GM19035 (cell line): Measurements from ENCODE around the gene TMEM168.
"Not testable (repeated sequence)": the region's sequence is repeated elsewhere in the genome, so short reads cannot be mapped to it uniquely, and the experiment has no call there.

ENCODE experiments used
- ATAC-seq: cut with Tn5 transposase; IDR thresholded peaks from one replicate; pipeline ENCODE4 v1.9.1; 2021; ENCODE audit not compliant: unreplicated experiment

The TMEM168 gene

DNA sequence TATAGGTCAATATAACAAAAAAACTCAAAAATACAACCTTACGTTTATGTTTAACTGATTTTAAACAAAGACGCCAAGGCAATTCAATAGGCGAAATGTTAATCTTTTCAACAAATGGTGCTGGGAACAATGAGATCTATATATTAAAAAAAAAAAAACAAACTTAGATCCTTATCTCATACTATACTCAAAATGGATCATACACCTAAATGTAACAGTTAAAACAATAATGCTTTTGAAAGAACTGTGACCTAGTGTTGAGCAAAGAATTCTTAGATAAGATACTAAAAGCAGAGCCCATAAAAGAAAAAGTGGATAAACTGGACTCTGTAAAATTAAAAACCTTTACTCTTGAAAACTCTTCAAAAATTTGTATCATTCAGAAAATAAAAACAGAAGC is 8.6 kb downstream of the TMEM168 start:
- no peak for ATAC-seq

DNA sequence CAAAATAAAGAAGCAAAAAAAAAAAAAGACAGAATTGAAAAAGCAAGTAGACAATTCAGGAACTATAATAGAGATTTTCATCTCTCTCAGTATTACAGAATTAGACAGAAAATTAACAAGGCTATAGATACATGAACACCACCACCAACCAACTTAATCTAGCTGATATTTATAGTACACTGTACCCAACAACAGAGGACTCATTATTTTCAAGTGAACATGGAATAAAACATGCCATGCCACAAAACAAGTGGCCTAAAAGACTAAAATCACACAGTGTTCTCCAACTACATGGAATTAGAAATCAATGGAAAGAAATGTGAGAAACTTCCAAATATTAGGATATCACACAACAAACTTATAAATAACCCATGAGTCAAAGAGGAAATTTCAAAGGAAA is 9.1 kb downstream of the TMEM168 start:
- no peak for ATAC-seq

DNA sequence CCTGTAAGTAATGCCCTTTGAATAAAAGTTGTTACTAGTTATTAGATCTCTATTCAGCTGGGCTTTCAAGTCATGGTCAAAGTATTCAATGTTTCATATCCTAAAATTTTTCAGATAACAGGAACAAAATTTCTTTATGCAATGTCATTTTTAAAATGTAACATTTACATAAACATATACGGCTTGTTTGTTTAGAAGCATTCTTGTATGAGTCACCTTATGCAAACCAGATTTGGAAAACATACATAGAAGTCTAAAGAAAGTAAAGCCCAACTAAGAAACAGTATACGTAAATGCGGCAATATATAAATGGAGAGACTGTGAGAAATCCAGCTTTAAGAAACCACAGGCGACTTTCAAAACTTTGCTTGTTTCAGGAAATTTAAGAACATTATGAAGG is 10.5 kb downstream of the TMEM168 start:
- no peak for ATAC-seq

DNA sequence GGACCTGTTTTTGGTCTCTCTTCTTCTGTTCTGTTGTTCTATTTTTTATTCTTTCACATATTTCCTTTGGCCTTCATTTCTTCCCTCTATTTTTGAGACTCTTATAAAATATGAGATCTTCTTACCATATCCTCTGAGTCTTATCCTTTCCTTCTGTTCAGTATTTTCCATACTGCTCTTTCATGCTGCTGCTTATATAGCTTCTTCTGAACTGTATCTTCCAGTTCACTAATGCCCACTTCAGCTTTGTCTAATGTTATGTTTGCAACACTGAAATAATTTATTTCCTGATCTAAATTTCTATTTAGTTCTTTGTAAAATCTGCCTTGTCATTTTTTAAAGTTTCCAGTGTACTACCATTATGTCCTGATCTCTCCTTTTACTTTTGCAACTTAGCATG is 12.8 kb downstream of the TMEM168 start:
- ATAC-seq, result no peak

DNA sequence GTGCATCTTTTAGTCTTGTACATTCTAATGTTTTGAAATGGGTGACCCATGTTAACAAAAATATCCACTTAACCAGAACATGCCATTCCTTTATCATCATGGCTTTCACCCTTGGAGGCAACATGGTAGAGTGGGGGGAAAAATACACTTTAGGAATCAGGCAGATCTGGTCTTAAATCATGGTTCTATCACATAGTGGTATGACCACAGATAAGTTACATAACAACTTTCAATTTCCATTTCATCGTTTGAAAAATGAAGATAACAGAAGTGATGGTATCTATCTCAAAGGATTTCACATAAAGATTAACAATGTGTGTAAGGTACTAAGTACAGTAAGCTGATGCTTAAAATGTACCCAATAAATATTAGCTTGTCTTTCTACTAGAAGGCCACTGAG is 19.0 kb downstream of the TMEM168 start:
- ATAC-seq, result no peak

DNA sequence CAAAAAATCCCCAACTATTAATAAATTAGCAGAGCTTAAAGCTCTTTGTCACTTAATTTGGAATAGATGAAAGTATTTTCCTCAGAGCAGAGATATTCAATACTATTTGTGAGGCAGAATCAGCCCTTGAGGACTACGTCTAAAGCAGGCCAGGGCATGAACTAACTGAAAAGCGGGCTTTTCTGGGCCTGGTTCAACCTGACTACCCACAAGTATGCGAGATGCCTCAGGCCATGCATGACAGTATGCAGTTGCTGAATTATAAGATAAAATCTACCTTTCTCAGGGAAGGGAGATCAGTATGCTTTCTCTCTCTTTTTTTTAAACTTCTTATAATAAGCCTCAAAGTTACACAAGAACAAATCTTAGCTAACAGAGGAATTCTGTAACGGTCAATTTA is 20.1 kb downstream of the TMEM168 start:
- no peak for ATAC-seq

DNA sequence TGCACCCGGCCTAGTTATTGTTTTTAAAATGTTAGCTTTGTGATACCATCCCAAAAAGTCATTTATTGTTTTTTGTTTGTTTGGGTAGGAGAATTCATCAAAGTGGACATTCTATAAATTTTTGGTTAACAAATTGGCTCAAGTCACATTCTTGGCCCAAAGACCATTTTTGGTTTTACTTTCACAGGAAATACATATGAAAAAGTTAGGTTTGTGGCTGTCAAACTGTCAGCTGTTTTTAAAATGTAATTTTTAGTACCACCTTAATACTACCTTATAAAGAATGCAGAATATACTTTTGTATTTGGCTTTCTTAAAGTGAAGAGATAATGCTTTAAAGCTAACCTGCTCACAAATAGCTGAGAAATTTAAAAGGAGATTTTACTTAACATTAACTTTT is 25.1 kb downstream of the TMEM168 start:
- ATAC-seq, result no peak

DNA sequence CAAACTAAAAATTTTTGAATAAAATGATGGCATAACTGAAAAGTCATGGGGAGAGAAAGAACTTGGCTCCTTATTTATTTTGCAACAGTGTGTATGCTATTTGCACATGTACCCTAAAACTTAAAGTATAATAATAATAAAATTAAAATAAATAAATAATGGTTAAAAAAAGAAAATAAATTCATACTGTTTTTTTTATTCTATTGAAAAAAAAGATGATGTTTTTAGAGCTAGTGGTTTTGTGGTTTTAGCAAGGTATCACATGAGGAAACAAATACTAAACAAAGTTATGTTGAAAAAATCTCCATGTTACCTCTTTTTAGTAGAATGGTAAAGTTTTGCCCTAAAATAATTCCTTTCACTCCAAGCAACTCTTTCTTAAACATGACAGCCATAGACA is 26.2 kb downstream of the TMEM168 start:
- no peak for ATAC-seq

DNA sequence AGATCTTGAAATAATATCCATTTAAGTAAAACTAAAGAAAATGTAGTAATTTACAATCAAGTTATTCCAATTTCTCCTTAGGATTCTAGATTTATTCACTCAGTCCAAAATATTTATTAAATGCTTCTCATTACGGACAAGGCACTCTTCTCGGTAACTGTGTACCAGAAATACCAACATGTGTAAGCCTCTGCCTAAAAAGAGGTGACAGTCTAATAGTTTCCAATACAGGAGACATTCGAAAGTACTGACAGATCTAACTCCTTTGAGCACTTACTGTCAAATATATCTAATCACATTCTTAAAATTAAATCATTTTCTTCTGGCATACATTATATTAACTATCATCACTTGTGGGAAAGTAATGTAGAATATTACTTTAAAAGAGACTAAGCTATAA is 26.9 kb downstream of the TMEM168 start:
- ATAC-seq, result no peak

DNA sequence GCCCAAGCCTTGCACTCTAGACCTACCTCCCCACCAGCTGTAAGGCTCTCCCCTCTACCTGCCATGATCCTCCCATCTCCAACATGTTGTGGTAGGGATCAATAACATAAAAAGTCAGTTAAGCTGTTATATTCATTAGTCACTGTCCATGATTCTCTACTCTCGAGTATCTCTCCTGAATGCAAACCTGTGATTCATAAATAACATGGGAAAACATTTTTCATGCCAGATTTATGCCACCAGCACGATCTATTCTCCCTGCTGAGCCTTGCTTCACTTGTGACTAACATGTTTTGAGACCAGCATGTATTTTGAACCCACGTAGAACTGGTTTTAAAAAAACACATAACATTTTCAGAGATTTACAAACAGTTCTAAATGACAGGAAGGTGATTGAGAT is 30.3 kb downstream of the TMEM168 start:
- no peak for ATAC-seq

DNA sequence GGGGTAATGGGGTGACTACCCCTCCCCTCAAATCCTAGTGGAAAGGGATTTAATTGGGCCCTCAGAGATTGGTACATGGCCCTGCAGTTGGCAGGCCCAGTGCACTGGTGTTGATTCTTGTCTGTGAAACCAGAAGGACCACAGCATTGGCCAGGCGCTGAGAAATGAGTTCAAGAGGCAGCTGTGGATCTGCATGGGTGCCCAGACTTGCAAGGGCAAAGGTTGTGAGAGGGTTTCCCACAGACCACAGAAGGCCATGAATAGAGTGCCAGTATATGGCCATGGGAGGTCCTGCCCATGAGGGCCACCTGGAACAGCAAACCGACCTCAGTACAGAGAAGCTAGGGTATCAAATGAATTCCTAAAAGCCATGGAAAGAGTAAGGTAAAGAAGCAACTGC is 32.9 kb downstream of the TMEM168 start:
- ATAC-seq, result no peak

DNA sequence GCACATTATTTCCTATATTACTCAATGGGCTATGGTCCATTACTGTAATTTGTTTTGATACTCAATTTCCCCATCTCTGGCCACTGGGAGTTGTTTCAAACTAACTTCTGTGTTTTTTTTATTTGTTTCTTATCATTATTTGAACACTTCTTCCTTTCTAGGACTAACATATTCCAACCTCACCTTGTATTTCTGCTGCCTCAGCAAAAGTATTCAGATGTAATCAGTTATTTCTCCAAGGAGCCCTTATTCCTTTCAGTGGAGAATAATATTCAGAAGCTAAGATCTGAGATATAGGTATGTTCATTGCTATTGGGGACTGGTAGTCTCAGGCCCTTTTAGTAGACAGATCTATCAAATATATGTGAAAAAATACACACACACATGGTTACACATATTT is 36.9 kb downstream of the TMEM168 start:
- no peak for ATAC-seq

DNA sequence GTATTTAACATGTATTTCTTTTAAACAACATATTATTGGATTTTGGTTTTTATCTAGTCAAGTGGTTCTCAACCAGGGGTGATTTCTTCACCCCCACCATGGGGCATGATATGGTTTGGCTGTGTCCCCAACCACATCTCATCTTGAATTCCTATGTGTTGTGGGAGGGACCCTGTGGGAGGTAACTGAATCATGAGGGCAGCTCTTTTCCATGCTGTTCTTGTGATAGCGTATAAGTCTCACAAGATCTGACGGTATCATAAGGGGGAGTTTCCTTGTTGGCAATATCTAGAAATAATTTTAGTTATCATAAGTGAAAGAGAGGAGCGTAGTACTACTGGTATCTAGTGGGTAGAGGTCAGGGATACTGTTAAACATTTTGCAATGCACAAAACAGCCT is 37.6 kb downstream of the TMEM168 start:
- no peak for ATAC-seq

DNA sequence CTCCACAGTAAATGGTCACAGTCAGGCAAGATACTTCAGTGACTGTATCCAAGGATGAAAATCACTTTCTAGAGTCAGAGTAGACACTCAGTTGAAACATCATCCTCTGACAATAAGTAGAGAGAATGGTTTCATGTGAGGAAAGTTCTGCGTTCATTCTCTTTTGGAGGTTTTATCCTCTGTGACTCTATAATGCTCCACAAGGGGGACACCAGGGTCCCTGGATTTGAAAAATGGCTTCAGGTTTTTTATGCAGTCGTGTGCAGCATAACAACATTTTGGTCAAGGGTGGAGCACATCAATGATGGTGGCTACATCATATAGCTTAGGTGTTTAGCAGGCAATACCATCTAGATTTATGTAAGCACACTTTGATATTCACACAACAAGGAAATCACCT is 40.4 kb downstream of the TMEM168 start:
- no peak for ATAC-seq

DNA sequence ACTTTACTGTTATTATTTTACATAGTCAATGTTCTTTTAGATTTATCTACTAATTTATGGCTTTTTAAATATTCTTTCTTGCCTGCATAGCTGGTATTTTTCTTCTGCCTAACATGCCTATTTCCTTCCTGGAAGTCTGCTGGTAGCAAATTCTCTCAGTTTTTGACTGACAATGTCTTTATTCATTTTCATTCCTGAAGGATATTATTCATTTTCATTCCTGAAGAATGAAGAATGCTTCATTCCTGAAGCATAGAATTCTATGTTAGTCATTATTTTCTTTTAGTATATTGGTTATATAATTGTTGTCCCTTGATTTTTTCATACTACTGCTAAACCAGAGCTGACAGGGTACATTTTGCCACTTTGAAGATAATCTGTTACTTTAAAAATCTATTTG is 41.8 kb downstream of the TMEM168 start:
- no peak for ATAC-seq

DNA sequence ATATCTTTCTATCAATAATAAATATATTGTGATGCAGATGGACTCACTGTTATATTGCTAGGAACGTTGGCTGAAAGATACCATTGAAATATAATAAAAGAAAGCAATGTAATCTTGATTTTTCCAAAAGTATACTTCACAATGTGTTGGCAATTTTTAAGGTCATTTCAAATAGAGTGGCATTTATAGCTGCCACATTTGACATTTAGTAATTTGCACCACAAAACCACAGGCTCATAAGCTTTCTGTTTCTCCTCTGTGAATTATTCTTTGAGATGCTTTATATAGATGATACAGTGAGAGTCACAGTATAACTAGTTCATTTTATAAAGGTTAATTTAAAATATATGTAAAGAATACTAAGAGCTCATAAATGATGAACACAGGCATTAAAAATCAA is 44.6 kb downstream of the TMEM168 start:
- no peak for ATAC-seq

DNA sequence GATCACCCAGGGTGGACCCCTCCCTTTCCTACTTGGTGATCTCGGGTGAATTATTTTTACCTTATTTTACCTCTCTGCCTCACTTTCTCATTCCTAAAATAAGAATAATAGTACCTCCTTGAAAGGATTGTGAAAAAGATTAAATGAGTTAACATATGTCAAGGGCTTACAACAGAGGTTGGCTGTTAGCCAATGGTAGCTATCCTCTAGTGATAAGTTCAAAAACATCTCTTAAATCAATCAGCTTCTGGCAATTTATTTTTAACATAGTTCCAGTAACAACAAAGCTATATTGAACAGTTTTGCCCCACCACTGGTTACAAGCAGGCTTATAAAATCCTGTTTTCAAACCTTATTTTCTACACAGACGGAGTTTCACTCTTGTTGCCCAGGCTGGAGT is 45.4 kb downstream of the TMEM168 start:
- ATAC-seq, result no peak

DNA sequence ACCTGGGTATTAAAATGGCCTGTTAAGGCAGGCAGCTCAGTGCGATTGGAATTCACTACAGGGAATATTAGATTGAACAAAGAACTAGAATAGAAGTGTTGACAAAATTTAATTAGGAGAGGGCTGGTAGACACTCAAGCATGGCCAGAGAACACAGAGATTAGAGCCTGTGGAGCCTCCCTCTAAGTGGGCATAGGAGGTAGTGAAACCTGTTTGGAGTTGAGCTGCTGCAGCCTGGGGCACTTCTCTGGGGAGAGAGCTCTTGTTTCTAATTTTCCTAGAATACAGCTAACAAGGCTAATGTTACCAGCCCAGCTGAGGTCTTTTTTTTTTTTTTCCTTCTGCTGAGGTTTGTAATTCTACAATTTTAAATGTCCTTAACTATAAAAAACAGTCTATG is 46.4 kb downstream of the TMEM168 start:
- no peak for ATAC-seq

DNA sequence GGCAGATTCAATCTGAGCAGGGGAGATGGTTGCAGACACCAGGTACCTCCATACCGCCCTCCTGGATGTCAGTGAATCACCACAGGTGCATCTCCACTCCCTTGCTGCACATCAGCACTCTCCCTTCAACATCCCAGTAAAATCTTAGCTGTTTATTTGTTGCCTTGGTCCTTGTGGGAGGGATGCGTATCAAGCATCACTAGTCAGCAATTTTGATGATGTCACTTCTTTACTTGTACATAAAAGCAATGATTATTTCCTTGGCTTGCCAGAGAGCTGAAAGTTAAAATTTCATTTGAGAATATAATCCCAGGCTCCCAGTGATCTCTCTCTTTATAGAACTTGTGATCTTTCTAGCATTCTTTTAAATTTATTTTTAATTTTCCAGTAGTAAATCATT is 49.5 kb downstream of the TMEM168 start:
- no peak for ATAC-seq

DNA sequence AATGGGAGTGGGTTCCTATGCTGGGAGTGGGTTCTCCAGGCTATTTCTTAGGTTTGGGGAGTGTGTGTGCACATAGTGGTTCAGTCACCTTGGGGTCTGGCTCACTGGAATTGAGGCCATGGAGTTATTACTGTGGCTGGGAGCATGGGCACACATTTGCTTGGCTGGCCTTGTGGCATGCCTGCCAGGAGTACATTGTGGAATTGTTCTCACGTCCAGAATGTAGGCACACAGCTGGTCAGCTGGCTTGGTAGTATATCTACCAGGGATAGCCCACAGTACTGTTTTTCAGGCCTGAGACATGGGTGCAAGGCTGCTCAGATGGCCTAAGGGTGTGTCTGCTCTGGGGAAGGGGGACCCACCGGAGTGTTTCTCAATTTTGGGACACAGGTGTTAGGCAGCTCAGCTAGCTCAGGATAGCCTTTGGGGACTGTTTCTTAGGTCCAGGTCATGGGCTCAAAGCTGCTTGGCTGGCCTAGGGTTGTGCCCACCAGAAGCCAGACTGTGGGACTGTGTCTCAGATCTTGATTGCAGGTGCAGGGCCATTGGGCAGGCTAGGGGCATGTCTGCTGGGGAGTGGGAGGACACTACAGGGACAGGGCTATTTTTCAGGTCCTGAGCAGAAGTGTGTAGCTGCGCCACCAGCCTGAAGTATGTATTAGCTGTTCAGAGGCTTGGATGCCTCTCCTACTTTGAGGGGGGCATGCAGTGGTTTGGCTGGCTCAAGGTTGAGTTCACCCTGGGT is 50.6 kb downstream of the TMEM168 start:
- no peak for ATAC-seq

DNA sequence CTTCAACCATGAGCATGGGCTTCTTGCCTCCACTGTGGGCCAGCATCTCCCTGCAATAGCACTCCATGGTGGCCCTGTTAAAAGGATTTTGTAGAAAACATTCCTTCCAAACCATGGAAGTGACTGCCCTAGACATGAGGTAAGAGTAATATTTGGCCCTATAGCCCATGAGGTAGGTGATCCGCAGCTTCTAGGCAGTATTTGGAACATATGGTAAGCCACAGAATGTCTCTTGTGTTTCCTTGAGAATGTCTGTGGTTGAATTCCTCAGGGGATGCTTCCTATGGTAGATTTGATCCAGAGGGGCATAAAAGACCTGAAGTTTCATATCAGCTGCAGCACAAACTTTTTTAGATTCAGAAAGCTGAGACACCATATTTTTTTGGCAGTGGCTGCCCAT is 54.9 kb downstream of the TMEM168 start:
- no peak for ATAC-seq

DNA sequence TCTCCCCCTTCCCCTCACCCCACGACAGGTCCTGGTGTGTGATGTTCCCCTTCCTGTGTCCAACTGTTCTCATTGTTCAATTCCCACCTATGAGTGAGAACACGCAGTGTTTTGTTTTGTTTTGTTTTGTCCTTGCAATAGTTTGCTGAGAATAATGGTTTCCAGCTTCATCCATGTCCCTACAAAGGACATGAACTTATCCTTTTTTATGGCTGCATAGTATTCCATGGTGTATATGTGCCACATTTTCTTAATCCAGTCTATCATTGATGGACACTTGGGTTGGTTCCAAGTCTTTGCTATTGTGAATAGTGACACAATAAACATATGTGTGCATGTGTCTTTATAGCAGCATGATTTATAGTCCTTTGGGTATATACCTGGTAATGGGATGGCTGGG is 58.9 kb downstream of the TMEM168 start:
- ATAC-seq, result not testable (repeated sequence)

DNA sequence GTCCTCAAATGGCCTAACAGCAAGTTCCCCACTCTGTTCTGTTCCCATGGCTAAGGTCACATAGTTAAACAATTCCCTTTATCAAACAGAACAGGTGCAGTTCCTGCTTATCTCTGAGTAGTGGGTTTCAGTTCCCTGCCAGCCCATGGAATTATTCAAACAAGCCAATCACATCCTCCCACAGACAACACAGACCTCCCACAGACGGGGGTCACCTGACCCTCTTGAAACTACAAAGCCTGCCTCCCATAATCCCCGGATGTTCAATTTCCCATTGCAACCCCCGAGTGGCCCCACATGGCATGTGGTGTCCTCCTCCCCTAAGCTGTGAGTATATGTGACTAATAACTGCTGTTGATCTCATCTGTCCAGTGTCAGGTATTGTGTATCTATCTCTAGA is 64.1 kb downstream of the TMEM168 start:
- no peak for ATAC-seq

DNA sequence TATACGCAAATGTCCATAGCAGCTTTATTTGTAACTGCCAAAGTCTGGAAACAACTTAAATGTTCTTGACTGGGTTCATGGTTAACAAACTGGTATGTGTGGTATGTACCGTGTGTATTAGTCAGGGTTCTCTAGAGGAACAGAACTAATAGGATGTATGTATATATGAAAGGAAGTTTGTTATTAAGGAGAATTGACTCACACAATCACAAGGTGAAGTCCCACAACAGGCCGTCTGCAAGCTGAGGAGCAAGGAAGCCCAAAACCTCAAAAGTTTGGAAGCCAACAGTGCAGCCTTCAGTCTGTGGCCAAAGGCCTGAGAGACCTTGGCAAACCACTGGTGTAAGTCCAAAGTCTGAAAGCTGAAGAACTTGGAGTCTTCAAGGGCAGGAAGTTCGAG is 66.8 kb downstream of the TMEM168 start:
- no peak for ATAC-seq
